Measurements from ENCODE around the gene LGALS7.

The LGALS7 gene

DNA sequence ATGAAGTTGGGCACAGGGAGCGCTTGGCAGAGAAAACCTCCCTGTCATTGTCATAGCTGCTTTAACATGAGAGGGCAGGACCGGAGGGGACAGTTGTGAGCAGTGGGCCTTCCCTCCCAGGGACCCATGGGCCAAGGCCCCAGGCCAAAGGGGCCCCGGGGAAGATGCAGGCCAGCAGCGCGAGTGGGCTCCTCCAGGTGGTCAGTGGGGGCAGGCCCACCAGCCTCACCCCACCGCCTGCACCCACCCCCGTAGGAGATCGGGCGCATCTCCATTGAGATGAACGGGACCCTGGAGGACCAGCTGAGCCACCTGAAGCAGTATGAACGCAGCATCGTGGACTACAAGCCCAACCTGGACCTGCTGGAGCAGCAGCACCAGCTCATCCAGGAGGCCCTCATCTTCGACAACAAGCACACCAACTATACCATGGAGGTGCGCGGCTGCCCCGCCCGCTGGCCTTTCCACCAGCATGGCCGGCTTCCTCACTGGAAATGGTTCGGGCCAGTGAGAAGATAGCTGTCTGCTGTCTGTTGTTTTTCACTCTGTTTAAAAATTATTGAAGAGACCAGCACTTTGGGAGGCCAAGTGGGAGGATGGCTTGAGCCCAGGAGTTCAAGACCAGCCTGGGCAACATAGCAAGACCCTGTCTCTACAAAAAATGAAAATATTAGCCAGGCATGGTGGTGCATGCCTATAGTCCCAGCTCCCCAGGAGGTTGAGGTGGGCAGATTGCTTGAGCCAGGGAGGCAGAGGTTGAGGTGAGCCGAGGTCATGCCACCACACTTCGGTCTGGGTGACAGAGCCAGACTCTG, 47.6 kb downstream of the LGALS7 start:
- DNase-seq: no peak

DNA sequence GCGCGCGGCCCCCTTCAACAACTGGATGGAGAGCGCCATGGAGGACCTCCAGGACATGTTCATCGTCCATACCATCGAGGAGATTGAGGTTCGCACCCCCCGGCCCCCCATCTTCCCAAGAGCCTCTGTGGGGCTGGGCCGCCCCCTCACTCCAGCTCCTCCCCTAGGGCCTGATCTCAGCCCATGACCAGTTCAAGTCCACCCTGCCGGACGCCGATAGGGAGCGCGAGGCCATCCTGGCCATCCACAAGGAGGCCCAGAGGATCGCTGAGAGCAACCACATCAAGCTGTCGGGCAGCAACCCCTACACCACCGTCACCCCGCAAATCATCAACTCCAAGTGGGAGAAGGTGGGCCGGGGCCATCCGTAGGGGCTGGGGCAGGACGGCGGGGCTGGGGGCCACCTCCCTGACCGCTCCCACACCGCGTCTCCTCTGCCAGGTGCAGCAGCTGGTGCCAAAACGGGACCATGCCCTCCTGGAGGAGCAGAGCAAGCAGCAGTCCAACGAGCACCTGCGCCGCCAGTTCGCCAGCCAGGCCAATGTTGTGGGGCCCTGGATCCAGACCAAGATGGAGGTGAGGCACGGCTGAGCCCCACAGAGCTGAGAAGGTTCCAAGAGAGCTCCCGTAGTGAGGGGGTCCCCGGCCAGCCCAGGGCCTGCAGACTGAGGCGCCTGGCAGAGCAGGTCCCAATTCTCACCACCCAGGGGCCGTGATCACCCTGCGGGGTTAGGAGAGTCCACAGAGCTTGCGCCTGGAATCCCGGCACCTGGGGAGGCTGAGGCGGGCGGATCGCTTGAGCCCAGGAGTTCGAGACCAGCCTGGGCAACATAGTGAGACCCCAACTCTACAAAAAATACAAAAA, 49.1 kb downstream of the LGALS7 start:
- DNase-seq: no peak

DNA sequence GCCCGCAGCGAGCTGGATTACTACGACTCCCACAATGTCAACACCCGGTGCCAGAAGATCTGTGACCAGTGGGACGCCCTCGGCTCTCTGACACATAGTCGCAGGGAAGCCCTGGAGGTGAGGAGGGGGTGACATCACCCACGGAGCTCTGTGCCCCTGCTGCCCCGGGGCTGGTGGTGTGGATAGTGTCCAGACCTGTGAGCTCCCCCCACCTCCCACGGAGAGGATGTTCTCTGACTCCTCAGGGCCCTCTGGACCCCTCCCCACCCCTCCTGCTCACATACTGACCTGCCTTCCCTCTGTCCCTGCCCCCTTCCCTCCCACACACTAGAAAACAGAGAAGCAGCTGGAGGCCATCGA, 49.7 kb downstream of the LGALS7 start:
- DNase-seq: no peak

DNA sequence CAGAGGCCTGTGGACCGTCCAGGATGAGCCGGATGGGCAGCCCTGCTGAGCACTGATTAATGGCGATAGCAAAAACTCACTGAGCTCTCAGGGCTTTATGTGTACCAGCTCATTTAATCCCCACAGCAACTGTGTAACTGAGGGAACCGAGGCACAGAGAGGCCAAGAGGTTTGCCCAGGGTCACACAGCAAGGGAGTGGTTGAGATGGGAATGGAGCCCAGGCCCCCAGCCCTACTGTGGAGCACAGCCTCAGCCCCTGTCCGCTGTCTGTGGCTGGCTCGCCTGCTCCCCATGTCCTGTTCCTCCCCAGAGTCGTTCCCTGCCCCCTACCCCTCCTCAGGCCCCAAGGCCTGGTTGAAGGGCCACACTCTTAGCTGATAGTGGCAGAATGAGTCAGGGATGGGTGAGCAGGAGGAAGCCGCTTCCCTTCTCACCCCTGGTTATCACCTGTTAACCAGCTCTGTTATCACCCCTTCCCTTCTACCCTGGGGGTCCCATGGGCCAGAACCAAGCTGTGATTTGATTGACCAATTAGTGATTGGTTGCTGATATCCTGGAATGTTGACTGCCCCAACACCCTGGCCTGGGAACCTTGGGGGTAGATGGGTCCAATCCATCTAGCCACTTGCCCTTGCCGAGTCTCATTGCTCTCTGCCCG, 50.2 kb downstream of the LGALS7 start:
- no peak for DNase-seq

DNA sequence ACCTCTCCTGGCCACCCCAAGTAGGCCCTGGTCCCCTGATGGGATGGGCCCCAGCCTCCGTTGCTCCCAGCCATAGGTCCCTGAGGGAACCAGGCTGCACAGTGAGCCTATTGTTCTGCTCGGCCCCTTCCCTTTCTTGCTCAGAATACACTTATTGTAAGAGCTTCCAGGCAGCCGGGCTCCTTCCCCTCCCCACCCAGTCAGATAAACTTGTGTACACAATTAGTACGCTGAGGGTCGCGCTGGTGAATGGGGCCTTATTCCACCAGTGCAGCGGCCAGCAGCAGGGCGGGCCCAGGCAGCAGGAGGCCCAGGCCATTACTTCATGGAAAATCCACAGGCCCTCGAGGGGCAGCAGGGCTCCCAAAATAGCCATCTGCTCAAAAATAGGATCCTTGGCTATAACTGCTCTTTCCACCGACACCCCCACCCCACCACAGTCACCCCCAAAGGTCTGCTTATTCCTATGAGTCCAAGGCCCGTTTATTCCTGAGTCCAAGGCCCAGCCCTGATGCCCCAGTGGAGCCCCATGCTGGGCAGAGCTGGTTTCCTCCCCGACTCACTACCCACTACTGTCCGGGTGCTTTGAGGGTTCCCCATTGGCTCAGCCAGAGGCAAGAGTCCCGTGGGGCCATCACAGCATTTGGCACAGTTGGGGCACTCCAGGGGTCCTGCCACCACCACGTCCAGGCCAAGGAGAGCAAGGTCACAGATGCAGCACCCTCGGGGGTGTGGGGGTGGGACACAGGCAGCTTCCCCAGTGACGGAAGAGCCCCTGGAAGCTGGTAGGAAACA, 51.1 kb downstream of the LGALS7 start:
- no peak for DNase-seq

DNA sequence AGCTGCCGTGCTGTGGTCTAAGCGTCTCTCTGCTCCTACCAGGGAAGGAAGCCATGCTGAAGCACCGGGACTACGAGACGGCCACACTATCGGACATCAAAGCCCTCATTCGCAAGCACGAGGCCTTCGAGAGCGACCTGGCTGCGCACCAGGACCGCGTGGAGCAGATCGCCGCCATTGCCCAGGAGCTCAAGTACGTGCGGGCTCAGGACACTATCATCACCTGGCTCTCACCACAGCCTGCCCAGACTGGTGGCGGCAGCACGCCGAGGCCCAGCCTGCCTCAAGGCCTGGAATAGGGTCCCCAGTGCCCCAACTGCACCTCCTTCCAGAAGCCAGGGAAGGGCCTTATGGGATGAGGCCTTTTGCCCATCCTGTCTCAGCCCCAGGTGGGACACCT, 51.8 kb downstream of the LGALS7 start:
- no peak for DNase-seq
